Activated CD4-positive, alpha-beta memory T cell treated with anti-CD3 and anti-CD28 coated beads for 36 hours (primary cell): Measurements from ENCODE around the gene ZNF282. TPM values are rescaled to one million over a fixed set of nuclear protein-coding genes. Genes with fewer than 3 reads are reported as not detected.

Experiments
- CTCF ChIA-PET: fragments of 350-600 bp; sonication (Branson Sonifier 250); formaldehyde crosslinking; loops from one replicate; lab custom pipeline; 2021; ENCODE audit warnings: antibody characterized with exemption, inconsistent platforms; lab: Charles Lee
- POLR2A ChIA-PET: fragments of 350-600 bp; sonication (Branson Sonifier 250); formaldehyde crosslinking; loops from one replicate; lab custom pipeline; 2021; ENCODE audit warnings: antibody characterized with exemption; lab: Charles Lee
- DNase-seq: peaks from one replicate; pipeline ENCODE4 v3.0.0-alpha.2; 2020
- H3K27ac Mint-ChIP-seq: one replicate; pipeline ENCODE4 v1.8.0; 2021; ENCODE audit warnings: mixed read lengths
- H3K27me3 Mint-ChIP-seq: one replicate; pipeline ENCODE4 v1.8.0; 2021; ENCODE audit warnings: mixed read lengths
- H3K36me3 Mint-ChIP-seq: one replicate; pipeline ENCODE4 v1.8.0; 2021; ENCODE audit warnings: mixed read lengths
- H3K4me1 Mint-ChIP-seq: one replicate; pipeline ENCODE4 v1.8.0; 2021; ENCODE audit warnings: low read depth, mixed read lengths
- H3K4me3 Mint-ChIP-seq: one replicate; pipeline ENCODE4 v1.8.0; 2021; ENCODE audit warnings: mild to moderate bottlenecking, mixed read lengths
- H3K9me3 Mint-ChIP-seq: one replicate; pipeline ENCODE4 v1.8.0; 2021; ENCODE audit warnings: mixed read lengths
- intact Hi-C: fragments of 100-400 bp; cut with micrococcal nuclease; formaldehyde crosslinking; loops from one replicate; pipeline ENCODE4 v1.15.1; 2023
- total RNA-seq, 2 experiments: library from RNA; stranded (reverse); gene quantifications; one replicate each; pipeline ENCODE4 v1.2.3, GENCODE V29; 2021

ZNF282 gene
- total RNA-seq, 2 experiments from 2014 or later = 61.7 to 61.9 TPM

DNA sequence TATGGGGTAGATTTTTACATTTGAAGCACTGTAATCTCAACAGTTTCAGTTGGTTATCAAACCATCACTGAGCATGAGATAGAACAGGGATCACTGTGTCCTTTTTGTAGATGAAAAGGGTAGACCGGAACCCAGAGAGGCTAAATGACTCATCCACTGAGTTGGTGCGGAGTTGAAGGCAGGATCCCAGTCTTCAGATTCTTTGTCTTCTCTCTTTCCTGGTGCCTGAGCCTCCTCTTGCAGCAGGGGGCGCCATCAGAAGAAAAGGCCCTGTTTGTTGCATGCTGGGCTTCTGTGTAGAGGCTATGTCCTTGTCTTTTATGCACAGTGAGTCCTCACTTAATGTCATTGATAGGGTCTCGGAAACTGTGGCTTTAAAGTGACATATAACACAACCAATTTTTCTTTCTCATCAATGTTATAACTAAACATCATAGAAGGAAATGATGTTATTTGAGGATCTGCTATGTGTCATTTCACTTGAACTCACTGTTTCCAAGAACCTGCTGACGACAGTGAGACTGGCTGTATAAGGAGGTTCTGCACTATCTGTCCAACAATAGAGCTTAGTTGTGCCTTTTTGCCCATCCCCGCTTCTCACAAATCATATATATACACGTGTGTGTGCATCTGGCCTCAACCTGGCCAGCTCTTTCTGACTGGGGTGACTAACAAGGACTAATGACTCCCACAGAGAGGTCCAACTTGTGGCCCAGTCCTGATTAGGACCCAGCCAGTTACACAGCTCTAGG, 14.3 kb downstream of the ZNF282 start:
- Mint-ChIP-seq H3K4me3 (peak overlapping the region; percentile 56), H3K4me1 (peaks cover 40% of the 10 kb centered on the region), H3K36me3 (peaks cover 71% of the 10 kb centered on the region), H3K27me3 (no peaks in the 10 kb centered on the region), H3K9me3 (no peaks in the 10 kb centered on the region), H3K27ac (peak overlapping the region; percentile 98)
- intact Hi-C loops = loop anchor here (1.0 kb wide), 13 partner anchors 7 to 412 kb away; partner anchors contain the start of genes PDIA4, ZNF212, ZNF282 and ZNF398
- POLR2A ChIA-PET = interaction anchor here (0.8 to 2.6 kb wide), 15 partner anchors 8 to 222 kb away, joined by 3 to 17 read pairs (median 5); partner anchors contain the start of genes ZNF282, ZNF398, ZNF425 and ZNF783
- CTCF ChIA-PET = interaction anchor here (0.6 to 2.0 kb wide), 14 partner anchors 9 to 213 kb away, joined by 3 to 16 read pairs (median 6); partner anchors contain the start of genes ZNF282, ZNF398 and ZNF783
- DNase-seq = peak; percentile 97

DNA sequence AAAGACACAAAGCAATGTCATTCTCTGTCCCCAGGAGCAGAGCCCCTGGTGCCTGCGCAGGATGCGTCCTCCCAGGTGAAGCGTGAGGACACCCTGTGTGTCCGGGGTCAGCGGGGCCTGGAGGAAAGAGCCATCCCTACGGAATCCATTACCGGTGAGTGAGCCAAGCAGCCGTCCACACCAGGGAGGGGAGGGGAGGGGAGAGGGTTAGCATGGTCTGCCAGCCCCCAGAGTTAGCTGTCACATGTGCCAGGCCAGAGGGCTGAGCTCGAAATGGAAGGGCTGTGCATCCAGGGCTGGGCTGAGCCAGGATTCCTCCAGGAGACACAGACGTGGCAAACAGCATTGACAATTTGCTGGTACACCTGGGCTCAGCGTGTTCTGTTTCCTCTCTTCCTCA, 15.2 kb downstream of the ZNF282 start:
- peaks cover 75% of the 10 kb centered on the region for H3K36me3 Mint-ChIP-seq
- H3K9me3 Mint-ChIP-seq = no peaks in the 10 kb centered on the region
- CTCF ChIA-PET = interaction anchor here (0.6 to 2.0 kb wide), 15 partner anchors 8 to 212 kb away, joined by 3 to 16 read pairs (median 6); partner anchors contain the start of genes ZNF282, ZNF398 and ZNF783
- intact Hi-C loops = loop anchor here (1.0 kb wide), 1 partner anchor 8 kb away; no protein-coding TSS in a partner anchor
- H3K27ac Mint-ChIP-seq = peak overlapping the region; percentile 98
- peak overlapping the region; percentile 37 for H3K4me3 Mint-ChIP-seq
- peaks cover 40% of the 10 kb centered on the region for H3K4me1 Mint-ChIP-seq
- H3K27me3 Mint-ChIP-seq = no peaks in the 10 kb centered on the region
- DNase-seq = no peak
- POLR2A ChIA-PET = interaction anchor here (0.8 to 2.6 kb wide), 15 partner anchors 8 to 221 kb away, joined by 3 to 17 read pairs (median 5); partner anchors contain the start of genes ZNF282, ZNF398, ZNF425 and ZNF783

DNA sequence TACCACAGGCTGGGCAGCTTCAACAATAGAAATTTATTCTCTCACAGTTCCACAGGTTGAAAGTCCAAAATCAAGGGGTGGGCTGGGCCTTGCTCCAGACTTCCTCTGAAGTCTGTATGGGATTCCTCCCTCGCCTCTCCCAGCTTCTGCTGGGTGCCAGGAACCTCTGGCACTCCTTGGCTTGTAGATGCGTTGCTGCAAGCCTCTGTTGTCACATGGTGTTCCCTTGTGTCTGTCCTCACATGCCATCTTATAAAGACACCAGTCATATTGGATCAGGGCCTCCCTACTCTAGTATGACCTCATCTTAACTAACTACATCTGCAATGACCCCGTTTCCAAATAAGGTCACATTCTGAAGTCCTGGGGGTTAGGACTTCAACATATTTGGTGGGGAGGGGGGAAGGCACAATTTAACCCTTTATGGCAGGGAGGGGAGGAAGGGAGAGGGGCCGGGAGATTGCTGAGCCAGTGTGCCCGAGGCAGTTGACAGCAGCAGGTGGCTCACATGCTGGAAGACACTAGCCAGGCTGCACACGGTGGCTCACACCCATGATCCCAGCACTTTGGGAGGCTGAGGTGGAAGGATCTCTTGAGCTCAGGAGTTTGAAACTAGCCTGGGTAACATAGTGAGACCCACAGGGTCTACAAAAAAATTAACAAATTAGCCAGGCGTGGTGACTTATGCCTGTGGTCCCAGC, 18.8 kb downstream of the ZNF282 start:
- peaks cover 23% of the 10 kb centered on the region for H3K4me1 Mint-ChIP-seq
- H3K36me3 Mint-ChIP-seq = peaks cover 78% of the 10 kb centered on the region
- intact Hi-C loops = no loop called here
- DNase-seq = no peak
- CTCF ChIA-PET = interaction anchor here (1.9 kb wide), 1 partner anchor 19 kb away, joined by 4 read pairs; the partner anchor contains the start of gene ZNF282
- POLR2A ChIA-PET = interaction anchor here (1.5 to 2.1 kb wide), 2 partner anchors 15 to 19 kb away, joined by 3 to 6 read pairs; partner anchors contain the start of gene ZNF282
- no peaks in the 10 kb centered on the region for H3K9me3 Mint-ChIP-seq
- H3K4me3 Mint-ChIP-seq = no peak overlapping the region
- no peaks in the 10 kb centered on the region for H3K27me3 Mint-ChIP-seq
- H3K27ac Mint-ChIP-seq = no peak overlapping the region

GRCh38 chr7:149216402-149216801, 21.1 kb downstream of the ZNF282 start:
- ChIA-PET POLR2A (no interaction called here), CTCF (no interaction called here)
- Mint-ChIP-seq H3K27me3 (no peaks in the 10 kb centered on the region), H3K4me3 (no peak overlapping the region), H3K27ac (no peak overlapping the region), H3K36me3 (peaks cover 71% of the 10 kb centered on the region), H3K9me3 (no peaks in the 10 kb centered on the region), H3K4me1 (peaks cover 5% of the 10 kb centered on the region)
- DNase-seq = no peak
- intact Hi-C loops = no loop called here

GRCh38 chr7:149217570-149217969, 22.2 kb downstream of the ZNF282 start:
- peak overlapping the region; percentile 25 for H3K27ac Mint-ChIP-seq
- intact Hi-C loops = no loop called here
- H3K27me3 Mint-ChIP-seq = no peaks in the 10 kb centered on the region
- H3K4me1 Mint-ChIP-seq = peaks cover 3% of the 10 kb centered on the region
- H3K9me3 Mint-ChIP-seq = no peaks in the 10 kb centered on the region
- ChIA-PET CTCF (no interaction called here), POLR2A (no interaction called here)
- no peak for DNase-seq
- H3K4me3 Mint-ChIP-seq = no peak overlapping the region
- H3K36me3 Mint-ChIP-seq = peaks cover 71% of the 10 kb centered on the region

GRCh38 chr7:149218469-149219420, 23.4 kb downstream of the ZNF282 start:
- CTCF ChIA-PET = interaction anchor here (1.1 kb wide), 1 partner anchor 9 kb away, joined by 5 read pairs; no protein-coding TSS in a partner anchor
- intact Hi-C loops = no loop called here
- POLR2A ChIA-PET = interaction anchor here (1.2 kb wide), 1 partner anchor 9 kb away, joined by 5 read pairs; no protein-coding TSS in a partner anchor
- Mint-ChIP-seq H3K9me3 (no peaks in the 10 kb centered on the region), H3K27me3 (no peaks in the 10 kb centered on the region), H3K4me1 (peaks cover 3% of the 10 kb centered on the region), H3K36me3 (peaks cover 70% of the 10 kb centered on the region), H3K4me3 (no peak overlapping the region), H3K27ac (peak overlapping the region; percentile 25)
- no peak for DNase-seq

- no peak overlapping the region for H3K27ac Mint-ChIP-seq
- peaks cover 66% of the 10 kb centered on the region for H3K36me3 Mint-ChIP-seq
Measured at GRCh38 chr7:149220534-149220933, 25.2 kb downstream of the ZNF282 start.

GRCh38 chr7:149223176-149223575, 27.8 kb downstream of the ZNF282 start:
- Mint-ChIP-seq H3K27ac (no peak overlapping the region), H3K27me3 (no peaks in the 10 kb centered on the region), H3K36me3 (peaks cover 51% of the 10 kb centered on the region), H3K9me3 (no peaks in the 10 kb centered on the region), H3K4me3 (no peak overlapping the region), H3K4me1 (peaks cover 3% of the 10 kb centered on the region)
- DNase-seq = no peak
- intact Hi-C loops = no loop called here
- ChIA-PET POLR2A (no interaction called here), CTCF (no interaction called here)

More at GRCh38 chr7:149220534-149220933, 25.2 kb downstream of the ZNF282 start:
- H3K4me3 Mint-ChIP-seq = no peak overlapping the region
- ChIA-PET CTCF (no interaction called here), POLR2A (no interaction called here)
- H3K4me1 Mint-ChIP-seq = peaks cover 3% of the 10 kb centered on the region
- intact Hi-C loops = no loop called here
- no peaks in the 10 kb centered on the region for H3K27me3 Mint-ChIP-seq
- DNase-seq = no peak
- no peaks in the 10 kb centered on the region for H3K9me3 Mint-ChIP-seq

DNA sequence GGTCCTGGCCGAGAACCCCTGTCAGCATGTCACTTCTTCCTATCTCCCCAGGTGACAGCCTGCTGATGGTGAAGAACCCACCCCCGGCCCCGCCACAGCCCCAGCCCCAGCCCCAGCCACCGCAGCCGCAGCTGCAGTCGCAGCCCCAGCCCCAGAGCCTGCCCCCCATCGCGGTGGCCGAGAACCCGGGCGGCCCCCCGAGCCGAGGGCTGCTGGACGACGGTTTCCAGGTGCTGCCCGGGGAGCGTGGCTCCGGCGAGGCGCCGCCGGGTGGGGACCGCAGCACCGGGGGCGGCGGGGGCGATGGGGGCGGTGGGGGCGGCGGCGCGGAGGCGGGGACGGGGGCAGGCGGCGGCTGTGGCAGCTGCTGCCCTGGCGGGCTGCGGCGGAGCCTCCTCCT, 28.4 kb downstream of the ZNF282 start:
- POLR2A ChIA-PET = no interaction called here
- no peaks in the 10 kb centered on the region for H3K9me3 Mint-ChIP-seq
- peaks cover 3% of the 10 kb centered on the region for H3K4me1 Mint-ChIP-seq

DNA sequence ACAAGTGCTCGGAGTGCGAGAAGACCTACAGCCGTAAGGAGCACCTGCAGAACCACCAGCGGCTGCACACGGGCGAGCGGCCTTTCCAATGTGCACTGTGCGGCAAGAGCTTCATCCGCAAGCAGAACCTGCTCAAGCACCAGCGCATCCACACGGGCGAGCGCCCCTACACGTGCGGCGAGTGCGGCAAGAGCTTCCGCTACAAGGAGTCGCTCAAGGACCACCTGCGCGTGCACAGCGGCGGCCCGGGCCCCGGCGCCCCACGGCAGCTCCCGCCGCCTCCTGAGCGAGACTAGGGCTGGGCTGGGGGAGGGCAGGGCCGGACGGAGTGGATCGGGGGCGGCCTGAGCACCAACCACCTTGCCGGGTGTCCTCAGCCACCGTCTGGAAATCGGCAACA, 29.0 kb downstream of the ZNF282 start:
- no peaks in the 10 kb centered on the region for H3K27me3 Mint-ChIP-seq
- no peak for DNase-seq

More for the DNA sequence above, 28.4 kb downstream of the ZNF282 start:
- intact Hi-C loops = no loop called here
- Mint-ChIP-seq H3K4me3 (no peak overlapping the region), H3K36me3 (peaks cover 46% of the 10 kb centered on the region), H3K27me3 (no peaks in the 10 kb centered on the region), H3K27ac (no peak overlapping the region)
- no peak for DNase-seq
- CTCF ChIA-PET = no interaction called here

DNA sequence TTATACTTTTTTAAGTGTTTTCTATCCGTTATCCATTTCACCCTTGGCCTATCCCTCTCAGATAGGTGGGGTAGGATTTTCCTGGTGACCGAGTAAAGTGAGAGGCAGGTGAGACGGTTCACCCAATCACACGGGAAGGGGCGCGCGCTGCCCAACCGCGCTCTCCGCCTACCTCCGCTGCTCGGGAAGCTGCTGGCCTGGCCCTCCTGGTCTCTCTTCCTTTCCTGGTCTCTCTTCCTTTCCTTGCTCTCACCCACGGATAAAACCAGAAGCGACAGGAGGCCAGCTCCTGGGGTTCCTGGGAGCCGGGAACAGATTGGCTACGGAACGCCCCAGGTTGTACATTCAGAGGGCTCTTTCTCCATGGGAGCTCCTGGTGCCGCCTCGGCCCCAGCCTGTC, 29.8 kb downstream of the ZNF282 start:
- peaks cover 36% of the 10 kb centered on the region for H3K36me3 Mint-ChIP-seq
- H3K27ac Mint-ChIP-seq = no peak overlapping the region
- no peak for DNase-seq
- intact Hi-C loops = no loop called here
- POLR2A ChIA-PET = interaction anchor here (1.0 kb wide), 1 partner anchor 15 kb away, joined by 3 read pairs; no protein-coding TSS in a partner anchor
- no peaks in the 10 kb centered on the region for H3K4me1 Mint-ChIP-seq
- H3K9me3 Mint-ChIP-seq = no peaks in the 10 kb centered on the region
- no peak overlapping the region for H3K4me3 Mint-ChIP-seq
- no peaks in the 10 kb centered on the region for H3K27me3 Mint-ChIP-seq
- CTCF ChIA-PET = no interaction called here

More for the DNA sequence above, 29.0 kb downstream of the ZNF282 start:
- Mint-ChIP-seq H3K27ac (no peak overlapping the region), H3K36me3 (peaks cover 40% of the 10 kb centered on the region), H3K4me3 (no peak overlapping the region), H3K4me1 (peaks cover 1% of the 10 kb centered on the region), H3K9me3 (no peaks in the 10 kb centered on the region)
- intact Hi-C loops = no loop called here
- ChIA-PET CTCF (no interaction called here), POLR2A (no interaction called here)
